Osteoblast (primary cell): ENCODE results near the gene PIEZO2. TPM values are rescaled to one million over a fixed set of nuclear protein-coding genes. Genes with fewer than 3 reads are reported as not detected.

Experiments used
- DNase-seq: peaks from one replicate; pipeline ENCODE4 v3.0.0; 2011; ENCODE audit warnings: low spot score, mixed read lengths; ENCODE audit not compliant: insufficient read length; ENCODE audit errors: missing footprints
- H2AFZ ChIP-seq: 2 replicates; pipeline ENCODE4 v1.6.0; 2011; ENCODE audit warnings: mild to moderate bottlenecking, low read length
- H3K27ac ChIP-seq: 2 replicates; pipeline ENCODE4 v1.5.1; 2011; ENCODE audit warnings: mild to moderate bottlenecking, low read depth, low read length, moderate library complexity
- H3K27me3 ChIP-seq: 2 replicates; pipeline ENCODE4 v1.6.0; 2012; ENCODE audit warnings: mild to moderate bottlenecking, control low read depth, inconsistent platforms, low read length, moderate library complexity; ENCODE audit not compliant: insufficient read depth
- H3K36me3 ChIP-seq: 2 replicates; pipeline ENCODE4 v1.5.1; 2011; ENCODE audit warnings: mild to moderate bottlenecking, low read length, control low read depth, moderate library complexity; ENCODE audit not compliant: insufficient read depth
- H3K4me1 ChIP-seq: 2 replicates; pipeline ENCODE4 v1.5.1; 2011; ENCODE audit warnings: mild to moderate bottlenecking, low read length, control low read depth, moderate library complexity; ENCODE audit not compliant: insufficient read depth
- H3K4me2 ChIP-seq: 2 replicates; pipeline ENCODE4 v1.6.0; 2011; ENCODE audit warnings: mild to moderate bottlenecking, low read length; ENCODE audit not compliant: insufficient read depth
- H3K4me3 ChIP-seq: fragments of 200-600 bp; sonication (generic); 3 replicates; pipeline ENCODE4 v1.5.1; 2012; ENCODE audit warnings: mild to moderate bottlenecking, low read length, inconsistent platforms; ENCODE audit not compliant: insufficient read depth
- H3K79me2 ChIP-seq: 2 replicates; pipeline ENCODE4 v1.6.0; 2012; ENCODE audit warnings: mild to moderate bottlenecking, low read length, control low read depth, inconsistent platforms; ENCODE audit not compliant: insufficient read depth
- H3K9me3 ChIP-seq: 2 replicates; pipeline ENCODE4 v1.5.1; 2011; ENCODE audit warnings: low read depth, low read length, control low read depth
- H4K20me1 ChIP-seq: 2 replicates; pipeline ENCODE4 v1.6.0; 2012; ENCODE audit warnings: mild to moderate bottlenecking, low read length, control low read depth; ENCODE audit not compliant: insufficient read depth
- total RNA-seq: library from RNA; depleted of rRNA; stranded (reverse); fragments of >200 nt; gene quantifications from 2 replicates; pipeline ENCODE4 v1.2.3, GENCODE V29; 2012
- TF ChIP-seq, protein P1 (sequence below): IDR thresholded peaks from 2 replicates; pipeline ENCODE4 v1.5.1; 2011; ENCODE audit warnings: mild to moderate bottlenecking, low read depth, low read length, moderate library complexity; ENCODE audit errors: extremely low read depth

The PIEZO2 gene
- total RNA-seq, 1 donor, result 46.7 TPM

DNA sequence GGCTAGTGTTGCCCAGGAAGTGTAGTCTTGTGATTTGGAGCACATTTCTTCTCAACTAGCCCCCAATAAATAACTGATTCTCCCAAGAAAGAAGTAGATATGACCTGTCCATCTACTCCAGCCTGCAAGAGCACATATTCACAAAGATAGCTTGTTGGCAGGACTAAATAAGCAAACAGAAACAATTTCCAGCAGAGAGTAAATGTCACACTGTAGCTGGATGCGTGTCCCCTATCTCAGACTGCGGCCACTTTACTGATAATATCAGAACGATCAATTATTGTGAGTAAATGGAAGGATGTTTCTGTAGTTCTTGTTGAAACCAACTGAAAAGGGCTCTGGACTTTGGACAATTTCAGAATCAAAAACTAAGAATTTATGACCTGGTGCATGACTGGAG is 97.9 kb downstream of the PIEZO2 start:
- no peak for DNase-seq
- no peaks in the 10 kb centered on the region for H3K79me2 ChIP-seq
- H3K4me2 ChIP-seq, result no peak overlapping the region
- H3K4me1 ChIP-seq, result no peaks in the 10 kb centered on the region
- no peaks in the 10 kb centered on the region for H3K9me3 ChIP-seq
- no peaks in the 10 kb centered on the region for H3K36me3 ChIP-seq
- TF ChIP-seq, protein P1, sequence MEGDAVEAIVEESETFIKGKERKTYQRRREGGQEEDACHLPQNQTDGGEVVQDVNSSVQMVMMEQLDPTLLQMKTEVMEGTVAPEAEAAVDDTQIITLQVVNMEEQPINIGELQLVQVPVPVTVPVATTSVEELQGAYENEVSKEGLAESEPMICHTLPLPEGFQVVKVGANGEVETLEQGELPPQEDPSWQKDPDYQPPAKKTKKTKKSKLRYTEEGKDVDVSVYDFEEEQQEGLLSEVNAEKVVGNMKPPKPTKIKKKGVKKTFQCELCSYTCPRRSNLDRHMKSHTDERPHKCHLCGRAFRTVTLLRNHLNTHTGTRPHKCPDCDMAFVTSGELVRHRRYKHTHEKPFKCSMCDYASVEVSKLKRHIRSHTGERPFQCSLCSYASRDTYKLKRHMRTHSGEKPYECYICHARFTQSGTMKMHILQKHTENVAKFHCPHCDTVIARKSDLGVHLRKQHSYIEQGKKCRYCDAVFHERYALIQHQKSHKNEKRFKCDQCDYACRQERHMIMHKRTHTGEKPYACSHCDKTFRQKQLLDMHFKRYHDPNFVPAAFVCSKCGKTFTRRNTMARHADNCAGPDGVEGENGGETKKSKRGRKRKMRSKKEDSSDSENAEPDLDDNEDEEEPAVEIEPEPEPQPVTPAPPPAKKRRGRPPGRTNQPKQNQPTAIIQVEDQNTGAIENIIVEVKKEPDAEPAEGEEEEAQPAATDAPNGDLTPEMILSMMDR, result no peak
- H2AFZ ChIP-seq, result no peak overlapping the region
- H3K27ac ChIP-seq, result no peak overlapping the region
- no peak overlapping the region for H3K4me3 ChIP-seq
- H3K27me3 ChIP-seq, result no peaks in the 10 kb centered on the region
- H4K20me1 ChIP-seq, result no peaks in the 10 kb centered on the region

DNA sequence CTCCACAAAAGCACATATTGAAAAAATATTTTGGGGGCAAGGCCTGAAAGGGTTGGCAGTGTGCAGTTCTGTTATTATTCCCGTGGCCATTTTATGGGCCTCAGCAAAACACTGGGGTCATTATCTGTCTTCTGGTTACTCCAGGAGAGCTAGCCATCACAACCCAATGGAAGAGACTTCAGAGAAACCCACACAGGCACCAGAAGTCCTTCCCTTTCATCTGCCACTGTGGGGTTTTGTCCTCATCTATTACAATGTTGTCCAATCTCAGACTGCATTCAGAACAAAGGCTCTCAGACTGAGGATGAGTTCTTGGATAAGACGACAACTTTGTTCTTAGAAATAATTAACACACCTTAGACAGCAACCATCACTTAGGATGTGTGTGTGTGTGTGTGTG is 98.4 kb downstream of the PIEZO2 start:
- DNase-seq, result no peak
- Histone ChIP-seq H2AFZ (no peak overlapping the region), H3K4me2 (no peak overlapping the region), H4K20me1 (no peaks in the 10 kb centered on the region), H3K4me1 (no peaks in the 10 kb centered on the region), H3K27ac (no peak overlapping the region), H3K79me2 (no peaks in the 10 kb centered on the region), H3K36me3 (no peaks in the 10 kb centered on the region), H3K4me3 (no peak overlapping the region), H3K27me3 (no peaks in the 10 kb centered on the region), H3K9me3 (no peaks in the 10 kb centered on the region)
- TF ChIP-seq, protein P1, result no peak

DNA sequence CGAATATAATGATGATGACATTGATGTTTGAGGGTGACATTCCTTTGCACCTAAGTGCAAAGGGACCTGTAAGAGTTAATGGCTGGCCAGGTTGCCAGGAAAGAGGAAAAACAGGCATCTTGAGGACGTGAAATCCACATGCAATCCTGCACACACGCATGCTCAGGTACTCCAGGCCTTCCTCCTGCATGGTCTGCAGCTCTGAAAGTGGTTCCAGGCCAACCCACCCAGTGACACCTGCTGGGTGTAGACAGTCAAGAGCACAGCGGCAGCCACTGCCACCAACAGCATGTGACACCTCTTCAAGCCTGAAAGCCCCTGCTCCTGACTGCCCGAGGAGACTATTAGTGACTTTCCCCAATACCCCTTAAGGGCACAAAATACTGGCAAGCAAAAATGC is 101.6 kb downstream of the PIEZO2 start:
- H2AFZ ChIP-seq, result no peak overlapping the region
- no peak overlapping the region for H3K4me2 ChIP-seq
- no peaks in the 10 kb centered on the region for H3K9me3 ChIP-seq
- no peaks in the 10 kb centered on the region for H3K4me1 ChIP-seq
- no peaks in the 10 kb centered on the region for H3K79me2 ChIP-seq
- no peak overlapping the region for H3K4me3 ChIP-seq
- TF ChIP-seq, protein P1, result no peak
- H3K27ac ChIP-seq, result no peak overlapping the region
- no peaks in the 10 kb centered on the region for H3K36me3 ChIP-seq
- no peak for DNase-seq
- H3K27me3 ChIP-seq, result no peaks in the 10 kb centered on the region
- no peaks in the 10 kb centered on the region for H4K20me1 ChIP-seq

DNA sequence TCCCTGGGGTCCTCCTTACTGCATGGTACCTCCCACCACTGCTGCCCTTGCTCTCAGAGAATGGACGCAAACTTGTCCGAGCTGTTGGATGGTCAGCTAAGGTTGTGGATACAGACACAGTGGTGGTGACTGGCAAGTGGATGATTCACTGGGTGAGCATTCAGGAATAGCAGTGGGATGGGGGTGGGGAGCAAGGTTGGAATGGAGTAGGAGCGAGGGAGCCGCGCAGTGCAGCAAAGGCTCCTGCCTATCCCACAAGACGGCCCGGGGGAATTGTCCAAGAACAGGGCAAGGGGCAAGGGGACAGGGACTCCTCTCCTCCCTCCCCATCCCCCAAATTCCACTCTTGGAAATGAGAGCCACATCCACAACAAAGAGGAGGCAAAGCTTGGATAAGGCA is 102.2 kb downstream of the PIEZO2 start:
- Histone ChIP-seq H3K27me3 (no peaks in the 10 kb centered on the region), H3K36me3 (no peaks in the 10 kb centered on the region), H2AFZ (no peak overlapping the region), H3K27ac (no peak overlapping the region), H3K9me3 (no peaks in the 10 kb centered on the region), H3K4me3 (no peak overlapping the region), H3K4me2 (no peak overlapping the region), H4K20me1 (no peaks in the 10 kb centered on the region), H3K4me1 (no peaks in the 10 kb centered on the region), H3K79me2 (no peaks in the 10 kb centered on the region)
- TF ChIP-seq, protein P1, result no peak
- no peak for DNase-seq
